H9 (cell line): ENCODE results near the gene OR13C8. TPM values are rescaled to one million over a fixed set of nuclear protein-coding genes. Genes with fewer than 3 reads are reported as not detected.

Experiments
- DNase-seq: peaks from one replicate; pipeline ENCODE4 v3.0.0-alpha.2; 2017
- H2AFZ ChIP-seq: one replicate; pipeline ENCODE4 v1.6.1; 2013; ENCODE audit warnings: mild to moderate bottlenecking, low read length, control low read depth, moderate library complexity
- H2AK5ac ChIP-seq: 2 replicates; pipeline ENCODE4 v1.6.1; 2013; ENCODE audit warnings: low read length, control low read depth, mixed read lengths; ENCODE audit not compliant: insufficient read length
- H2BK120ac ChIP-seq: one replicate; pipeline ENCODE4 v1.6.1; 2013; ENCODE audit warnings: low read depth, mild to moderate bottlenecking, low read length, control low read depth, inconsistent platforms; ENCODE audit not compliant: poor library complexity, severe bottlenecking
- H2BK12ac ChIP-seq: 2 replicates; pipeline ENCODE4 v1.6.1; 2013; ENCODE audit warnings: low read length, control low read depth, mixed read lengths, low read depth; ENCODE audit not compliant: insufficient read length
- H2BK15ac ChIP-seq: 2 replicates; pipeline ENCODE4 v1.6.1; 2013; ENCODE audit warnings: low read depth, low read length, control low read depth
- H2BK20ac ChIP-seq: one replicate; pipeline ENCODE4 v1.6.1; 2013; ENCODE audit warnings: low read depth, mild to moderate bottlenecking, low read length, control low read depth, inconsistent platforms; ENCODE audit not compliant: poor library complexity, severe bottlenecking
- H2BK5ac ChIP-seq: 2 replicates; pipeline ENCODE4 v1.6.1; 2013; ENCODE audit warnings: low read length, control low read depth, mixed read lengths; ENCODE audit not compliant: insufficient read length
- H3K14ac ChIP-seq: 2 replicates; pipeline ENCODE4 v1.6.1; 2013; ENCODE audit warnings: low read length, control low read depth; ENCODE audit not compliant: insufficient read depth
- H3K18ac ChIP-seq: 2 replicates; pipeline ENCODE4 v1.6.1; 2013; ENCODE audit warnings: low read depth, mild to moderate bottlenecking, mixed read lengths, low read length, control low read depth; ENCODE audit not compliant: insufficient read length
- H3K23ac ChIP-seq: 2 replicates; pipeline ENCODE4 v1.6.1; 2013; ENCODE audit warnings: low read length, control low read depth, mixed read lengths, low read depth; ENCODE audit not compliant: insufficient read length
- H3K23me2 ChIP-seq: 2 replicates; pipeline ENCODE4 v1.6.1; 2013; ENCODE audit warnings: low read depth, mild to moderate bottlenecking, mixed read lengths, low read length, control low read depth; ENCODE audit not compliant: insufficient read length, poor library complexity, severe bottlenecking
- H3K27ac ChIP-seq: 2 replicates; pipeline ENCODE4 v1.5.1; 2013; ENCODE audit warnings: low read length, control low read depth, mixed read lengths, low read depth; ENCODE audit not compliant: insufficient read length
- H3K27me3 ChIP-seq: 2 replicates; pipeline ENCODE4 v1.6.1; 2013; ENCODE audit warnings: low read length, control low read depth, inconsistent platforms; ENCODE audit not compliant: insufficient read depth
- H3K4ac ChIP-seq: 2 replicates; pipeline ENCODE4 v1.6.1; 2013; ENCODE audit warnings: low read depth, mild to moderate bottlenecking, control low read depth, inconsistent platforms, low read length, moderate library complexity
- H3K4me1 ChIP-seq: 2 replicates; pipeline ENCODE4 v1.6.1; 2013; ENCODE audit warnings: low read length, control low read depth, inconsistent platforms; ENCODE audit not compliant: insufficient read depth
- H3K4me2 ChIP-seq: 2 replicates; pipeline ENCODE4 v1.6.1; 2013; ENCODE audit warnings: low read length, control low read depth, mixed read lengths; ENCODE audit not compliant: insufficient read length, insufficient read depth
- H3K56ac ChIP-seq: 2 replicates; pipeline ENCODE4 v1.6.1; 2013; ENCODE audit warnings: low read depth, mild to moderate bottlenecking, mixed read lengths, low read length, control low read depth; ENCODE audit not compliant: insufficient read length
- H3K79me1 ChIP-seq: 2 replicates; pipeline ENCODE4 v1.6.1; 2013; ENCODE audit warnings: low read depth, mild to moderate bottlenecking, moderate library complexity, low read length, control low read depth, inconsistent platforms; ENCODE audit not compliant: insufficient read depth, poor library complexity, severe bottlenecking
- H3K79me2 ChIP-seq: 2 replicates; pipeline ENCODE4 v1.6.1; 2013; ENCODE audit warnings: low read length, control low read depth, inconsistent platforms; ENCODE audit not compliant: insufficient read depth
- H3K9ac ChIP-seq: 2 replicates; pipeline ENCODE4 v1.6.1; 2013; ENCODE audit warnings: low read length, control low read depth, mixed read lengths; ENCODE audit not compliant: insufficient read length; ENCODE audit errors: extremely low read depth
- H3K9me3 ChIP-seq: one replicate; pipeline ENCODE4 v1.6.1; 2013; ENCODE audit warnings: low read depth, low read length, inconsistent platforms; ENCODE audit not compliant: control insufficient read depth
- H3T11ph ChIP-seq: one replicate; pipeline ENCODE4 v1.6.1; 2013; ENCODE audit warnings: mild to moderate bottlenecking, low read length, control low read depth, inconsistent platforms
- H4K20me1 ChIP-seq: one replicate; pipeline ENCODE4 v1.6.1; 2013; ENCODE audit not compliant: control insufficient read depth, insufficient read length, insufficient read depth
- H4K5ac ChIP-seq: 2 replicates; pipeline ENCODE4 v1.6.1; 2013; ENCODE audit warnings: low read depth, mild to moderate bottlenecking, mixed read lengths, low read length, control low read depth; ENCODE audit not compliant: insufficient read length
- H4K8ac ChIP-seq: replicated peaks from 2 replicates; pipeline ENCODE4 v1.6.1; 2013; ENCODE audit warnings: low read length, control low read depth, mixed read lengths, low read depth; ENCODE audit not compliant: insufficient read length
- H4K91ac ChIP-seq: 2 replicates; pipeline ENCODE4 v1.6.1; 2013; ENCODE audit warnings: low read depth, mild to moderate bottlenecking, moderate library complexity, mixed read lengths, low read length, control low read depth; ENCODE audit not compliant: insufficient read length
- H3K27ac Mint-ChIP-seq, 3 experiments: 2 replicates in 2 of 3; 3 replicates in 1 of 3; pipeline ENCODE4 v1.8.0; 2020 to 2021; ENCODE audit warnings: mixed read lengths in 3 of 3, mild to moderate bottlenecking in 1 of 3, moderate library complexity in 1 of 3
- H3K27me3 Mint-ChIP-seq: 2 replicates; pipeline ENCODE4 v1.8.0; 2021; ENCODE audit warnings: low read depth, mild to moderate bottlenecking, moderate library complexity, mixed read lengths
- H3K36me3 Mint-ChIP-seq, 3 experiments: 2 replicates in 2 of 3; 3 replicates in 1 of 3; pipeline ENCODE4 v1.8.0; 2020 to 2021; ENCODE audit warnings: low read depth in 3 of 3, mixed read lengths in 3 of 3; ENCODE audit not compliant: insufficient read depth in 1 of 3
- H3K4me1 Mint-ChIP-seq, 2 experiments: 2 replicates each; pipeline ENCODE4 v1.8.0; 2020; ENCODE audit warnings: mixed read lengths in 2 of 2
- H3K4me3 Mint-ChIP-seq, 2 experiments: 2 replicates in 1 of 2; 3 replicates in 1 of 2; pipeline ENCODE4 v1.8.0; 2020 to 2021; ENCODE audit warnings: mild to moderate bottlenecking in 2 of 2, mixed read lengths in 2 of 2, moderate library complexity in 1 of 2
- H3K9me3 Mint-ChIP-seq, 2 experiments: 2 replicates in 1 of 2; 3 replicates in 1 of 2; pipeline ENCODE4 v1.8.0; 2020; ENCODE audit warnings: mild to moderate bottlenecking in 2 of 2, mixed read lengths in 2 of 2, moderate library complexity in 1 of 2
- total RNA-seq: library from RNA; stranded (reverse); gene quantifications from 2 replicates; pipeline ENCODE4 v1.2.1, GENCODE V29; 2021
- TF ChIP-seq, protein P1 (sequence below): fragments of 200-600 bp; sonication (generic); conservative IDR thresholded peaks from 3 replicates; pipeline ENCODE4 v1.8.0; 2021; ENCODE audit warnings: antibody characterized with exemption, mild to moderate bottlenecking

The OR13C8 gene
- total RNA-seq, 1 experiment from 2014 or later = not detected

DNA sequence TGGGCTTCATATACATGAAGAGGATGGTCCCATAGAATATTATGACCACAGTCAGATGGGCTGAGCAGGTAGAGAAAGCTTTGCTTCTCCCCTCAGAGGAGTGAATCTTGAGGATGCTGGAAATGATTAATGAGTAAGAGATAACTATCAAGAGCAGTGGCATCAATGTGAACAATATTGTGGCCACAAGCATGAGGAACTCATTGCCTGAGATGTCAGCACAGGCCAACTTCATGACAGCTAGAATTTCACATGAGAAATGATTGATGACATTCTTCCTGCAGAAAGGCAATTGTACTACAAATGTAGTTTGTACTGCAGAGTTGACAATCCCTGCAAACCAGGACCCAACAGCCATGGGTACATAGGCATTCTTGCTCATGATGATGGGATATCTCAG lies 48.5 kb downstream of the OR13C8 start:
- Histone ChIP-seq H2BK120ac (no peak overlapping the region), H3K23ac (no peak overlapping the region), H3K79me2 (no peaks in the 10 kb centered on the region)

More for the DNA sequence above, 48.5 kb downstream of the OR13C8 start:
- Histone ChIP-seq H4K8ac (no peak overlapping the region), H2BK20ac (no peak overlapping the region), H3K9ac (no peak overlapping the region), H4K5ac (no peak overlapping the region), H3K4ac (no peak overlapping the region), H3K14ac (no peak overlapping the region), H2AK5ac (no peak overlapping the region), H3K4me2 (no peak overlapping the region), H4K20me1 (no peaks in the 10 kb centered on the region), H2BK12ac (no peak overlapping the region), H3K79me1 (no peaks in the 10 kb centered on the region), H4K91ac (no peak overlapping the region), H3K23me2 (no peaks in the 10 kb centered on the region), H2AFZ (no peak overlapping the region), H3K4me1 (no peaks in the 10 kb centered on the region), H3K27me3 (no peaks in the 10 kb centered on the region), H3K27ac (no peak overlapping the region), H3T11ph (no peak overlapping the region), H3K56ac (no peak overlapping the region), H3K9me3 (no peaks in the 10 kb centered on the region), H2BK15ac (no peak overlapping the region), H2BK5ac (no peak overlapping the region), H3K18ac (no peak overlapping the region)
- no peak for DNase-seq
- Mint-ChIP-seq H3K9me3 (no peaks in the 10 kb centered on the region), H3K27me3 (peaks cover 1% of the 10 kb centered on the region), H3K4me3 (no peak overlapping the region), H3K27ac (peak overlapping the region in 1 of 3 experiments; percentile 13; a peak in 1 of 7 replicates), H3K36me3 (no peaks in the 10 kb centered on the region), H3K4me1 (no peaks in the 10 kb centered on the region)
- TF ChIP-seq, protein P1, sequence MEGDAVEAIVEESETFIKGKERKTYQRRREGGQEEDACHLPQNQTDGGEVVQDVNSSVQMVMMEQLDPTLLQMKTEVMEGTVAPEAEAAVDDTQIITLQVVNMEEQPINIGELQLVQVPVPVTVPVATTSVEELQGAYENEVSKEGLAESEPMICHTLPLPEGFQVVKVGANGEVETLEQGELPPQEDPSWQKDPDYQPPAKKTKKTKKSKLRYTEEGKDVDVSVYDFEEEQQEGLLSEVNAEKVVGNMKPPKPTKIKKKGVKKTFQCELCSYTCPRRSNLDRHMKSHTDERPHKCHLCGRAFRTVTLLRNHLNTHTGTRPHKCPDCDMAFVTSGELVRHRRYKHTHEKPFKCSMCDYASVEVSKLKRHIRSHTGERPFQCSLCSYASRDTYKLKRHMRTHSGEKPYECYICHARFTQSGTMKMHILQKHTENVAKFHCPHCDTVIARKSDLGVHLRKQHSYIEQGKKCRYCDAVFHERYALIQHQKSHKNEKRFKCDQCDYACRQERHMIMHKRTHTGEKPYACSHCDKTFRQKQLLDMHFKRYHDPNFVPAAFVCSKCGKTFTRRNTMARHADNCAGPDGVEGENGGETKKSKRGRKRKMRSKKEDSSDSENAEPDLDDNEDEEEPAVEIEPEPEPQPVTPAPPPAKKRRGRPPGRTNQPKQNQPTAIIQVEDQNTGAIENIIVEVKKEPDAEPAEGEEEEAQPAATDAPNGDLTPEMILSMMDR = no peak
